Measurements from ENCODE around the gene MRGPRX2.

DNA sequence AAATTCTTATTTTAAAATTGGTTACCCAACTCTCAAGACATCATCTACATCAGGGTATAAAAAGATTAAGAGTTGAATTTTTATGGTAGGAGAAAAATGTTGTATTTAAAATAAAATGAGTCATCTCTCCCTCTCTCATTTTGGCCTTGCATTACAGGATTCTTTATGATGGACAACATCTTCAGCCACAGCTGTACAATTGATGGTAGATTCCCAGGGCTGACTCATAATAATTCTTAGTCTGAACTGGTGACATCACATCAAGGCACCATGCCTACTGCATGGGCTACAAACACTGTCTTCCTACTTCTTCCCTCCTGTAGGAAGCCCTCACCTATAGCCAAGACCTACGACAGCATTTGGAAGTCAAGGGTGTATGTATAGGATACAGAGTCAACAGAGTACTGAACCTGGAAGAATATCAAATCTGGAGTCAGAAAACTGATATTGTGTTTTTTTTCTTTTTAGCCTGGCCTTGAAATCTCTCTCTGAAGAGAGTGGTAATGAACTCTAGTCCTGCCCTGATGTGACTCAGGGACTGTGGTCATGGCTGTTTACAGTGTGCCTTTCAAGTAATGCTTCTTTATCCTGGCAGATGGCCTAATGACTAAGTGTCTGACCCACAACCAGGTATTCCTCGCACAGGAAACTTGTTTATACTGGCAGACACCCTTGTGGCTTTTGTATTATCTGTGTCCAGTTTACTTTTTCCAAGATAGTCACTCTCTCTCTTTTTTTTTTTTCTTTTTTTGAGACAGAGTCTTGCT is 32.5 kb downstream of the MRGPRX2 start:
- TF ChIP-seq POLR2AphosphoS5 (IDR thresholded peaks at IDR 0.05; ENCODE audit: low read depth) = no peak
- TF ChIP-seq JUNB (IDR thresholded peaks at IDR 0.05; ENCODE audit: unreplicated experiment) = no peak
- TF ChIP-seq, protein P1, sequence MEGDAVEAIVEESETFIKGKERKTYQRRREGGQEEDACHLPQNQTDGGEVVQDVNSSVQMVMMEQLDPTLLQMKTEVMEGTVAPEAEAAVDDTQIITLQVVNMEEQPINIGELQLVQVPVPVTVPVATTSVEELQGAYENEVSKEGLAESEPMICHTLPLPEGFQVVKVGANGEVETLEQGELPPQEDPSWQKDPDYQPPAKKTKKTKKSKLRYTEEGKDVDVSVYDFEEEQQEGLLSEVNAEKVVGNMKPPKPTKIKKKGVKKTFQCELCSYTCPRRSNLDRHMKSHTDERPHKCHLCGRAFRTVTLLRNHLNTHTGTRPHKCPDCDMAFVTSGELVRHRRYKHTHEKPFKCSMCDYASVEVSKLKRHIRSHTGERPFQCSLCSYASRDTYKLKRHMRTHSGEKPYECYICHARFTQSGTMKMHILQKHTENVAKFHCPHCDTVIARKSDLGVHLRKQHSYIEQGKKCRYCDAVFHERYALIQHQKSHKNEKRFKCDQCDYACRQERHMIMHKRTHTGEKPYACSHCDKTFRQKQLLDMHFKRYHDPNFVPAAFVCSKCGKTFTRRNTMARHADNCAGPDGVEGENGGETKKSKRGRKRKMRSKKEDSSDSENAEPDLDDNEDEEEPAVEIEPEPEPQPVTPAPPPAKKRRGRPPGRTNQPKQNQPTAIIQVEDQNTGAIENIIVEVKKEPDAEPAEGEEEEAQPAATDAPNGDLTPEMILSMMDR (conservative IDR thresholded peaks at IDR 0.05; ENCODE audit: low read depth in 2 of 2) = no peak
- TF ChIP-seq EZH2phosphoT487 (IDR thresholded peaks at IDR 0.05; ENCODE audit: unreplicated experiment) = no peak
- no peak for TF ChIP-seq EZH2 (IDR thresholded peaks at IDR 0.05; ENCODE audit: low read depth, unreplicated experiment)
